ENCODE data around the gene PNMT. TPM values are rescaled to one million over a fixed set of nuclear protein-coding genes. Genes with fewer than 3 reads are reported as not detected.

The PNMT gene
- total RNA-seq, 1 experiment from 2014 or later, result 1.4 TPM

DNA sequence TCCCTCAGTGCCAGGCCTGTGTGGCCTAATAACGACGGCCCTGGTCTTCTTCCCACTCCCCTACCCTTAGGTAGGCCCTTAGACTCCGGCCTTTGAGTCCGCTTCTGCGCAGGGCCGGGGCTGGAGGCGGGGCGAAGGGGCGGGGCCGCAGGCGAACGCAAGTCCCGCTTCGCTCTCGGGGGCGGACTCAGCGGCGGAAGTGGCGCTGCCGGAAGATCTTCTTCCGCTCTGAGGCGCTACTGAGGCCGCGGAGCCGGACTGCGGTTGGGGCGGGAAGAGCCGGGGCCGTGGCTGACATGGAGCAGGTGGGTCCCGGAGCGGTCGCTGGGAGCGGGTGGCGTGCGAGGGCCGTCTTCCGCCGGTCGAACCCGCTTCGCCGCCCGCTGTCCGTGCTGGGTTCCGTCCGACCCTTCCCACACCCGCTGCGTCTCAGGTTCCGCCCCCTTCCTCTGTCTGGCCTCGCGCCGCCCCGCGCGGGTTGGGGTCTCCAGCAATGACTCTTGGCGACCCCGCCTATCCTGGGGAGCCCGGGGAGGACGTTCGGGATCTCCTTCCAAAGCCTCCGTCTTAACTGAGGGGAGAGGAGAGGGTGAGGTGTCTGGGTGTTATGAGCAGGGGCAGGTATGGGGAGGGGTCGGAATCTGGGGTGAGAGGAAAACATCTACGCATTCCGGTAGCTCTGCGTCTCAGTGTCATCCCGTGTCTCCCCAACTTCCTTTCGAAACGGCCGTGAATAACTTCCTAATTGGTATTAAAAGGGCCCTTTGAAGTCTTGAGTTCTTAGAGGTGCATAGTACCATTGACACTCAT is 31.1 kb upstream of the PNMT start, which contains the start of gene STARD3:
Gene STARD3 (plus strand): TSS at position 218 of the 810 bp plus-strand sequence. CDS start 16,388 bp downstream, outside the sequence.
- H3K9ac ChIP-seq (ENCODE audit: low read length), result peak within 1 kb of the TSS; percentile 90

GRCh38 chr17:39638317-39638716 is 29.9 kb upstream of the PNMT start:
- intact Hi-C loops (cut with micrococcal nuclease), result no loop called here
- Histone ChIP-seq H4K20me1 (ENCODE audit: low read length) (no peaks in the 10 kb centered on the region), H2AFZ (ENCODE audit: low read length) (no peak overlapping the region), H3K9me3 (ENCODE audit: low read length) (no peaks in the 10 kb centered on the region), H3F3A (ENCODE audit: low read length, unreplicated experiment) (no peaks in the 10 kb centered on the region), H3K4me2 (ENCODE audit: low read length) (peak overlapping the region; percentile 96), H3K79me2 (ENCODE audit: low read length) (peaks cover 60% of the 10 kb centered on the region), H3K4me3 (ENCODE audit: low read length) (peak overlapping the region; percentile 94), H3K36me3 (ENCODE audit: low read depth, low read length) (no peaks in the 10 kb centered on the region), H3K4me1 (ENCODE audit: insufficient read depth, low read length) (peaks cover 19% of the 10 kb centered on the region), H3K27ac (ENCODE audit: low read length) (no peak overlapping the region), H3K9ac (ENCODE audit: low read length) (peak overlapping the region; percentile 90; the same call in 1 of the 2 replicates), H3K9me2 (replicated peaks; ENCODE audit: low read length) (no peaks in the 10 kb centered on the region), H3K27me3 (ENCODE audit: low read length) (no peaks in the 10 kb centered on the region)
- ChIA-PET POLR2A (ENCODE audit: unreplicated experiment) (no interaction called here), CTCF (no interaction called here)
- no peak for DNase-seq
- BruUV-seq (replicated peaks), result no TSS peak
- no peak for TF ChIP-seq EZH2phosphoT487 (IDR thresholded peaks at IDR 0.05; ENCODE audit: borderline replicate concordance, low read length)
- no peak for TF ChIP-seq EZH2 (IDR thresholded peaks at IDR 0.05; ENCODE audit: low read length, unreplicated experiment)
- TF ChIP-seq CTCF (conservative IDR thresholded peaks at IDR 0.05; ENCODE audit: low read depth, low read length), result no peak
- no peak for ATAC-seq

More for the DNA sequence above, 31.1 kb upstream of the PNMT start, which contains the start of gene STARD3:
- Histone ChIP-seq H3K9me3 (ENCODE audit: low read length) (no peaks in the 10 kb centered on the region), H2AFZ (ENCODE audit: low read length) (peak within 1 kb of the TSS; percentile 83), H3F3A (ENCODE audit: low read length, unreplicated experiment) (no peaks in the 10 kb centered on the region), H4K20me1 (ENCODE audit: low read length) (no peaks in the 10 kb centered on the region), H3K4me1 (ENCODE audit: insufficient read depth, low read length) (peaks cover 21% of the 10 kb centered on the region), H3K27ac (ENCODE audit: low read length) (peak within 1 kb of the TSS; percentile 64), H3K4me2 (ENCODE audit: low read length) (peak within 1 kb of the TSS; percentile 96), H3K79me2 (ENCODE audit: low read length) (peaks cover 49% of the 10 kb centered on the region), H3K27me3 (ENCODE audit: low read length) (no peaks in the 10 kb centered on the region), H3K36me3 (ENCODE audit: low read depth, low read length) (no peaks in the 10 kb centered on the region), H3K4me3 (ENCODE audit: low read length) (peak within 1 kb of the TSS; percentile 94), H3K9me2 (replicated peaks; ENCODE audit: low read length) (no peaks in the 10 kb centered on the region)
- ATAC-seq (peak; percentile 91), DNase-seq (peak; percentile 73)
- no TSS peak for BruUV-seq (replicated peaks)
- intact Hi-C loops (cut with micrococcal nuclease), result no loop called here
- POLR2A ChIA-PET (ENCODE audit: unreplicated experiment), result interaction anchor here (0.7 kb wide), 1 partner anchor 186 kb away, joined by 3 read pairs; the partner anchor contains the start of gene MED1
- CTCF ChIA-PET, result no interaction called here
- TF ChIP-seq CTCF (conservative IDR thresholded peaks at IDR 0.05; ENCODE audit: low read depth, low read length) (no peak), EZH2 (IDR thresholded peaks at IDR 0.05; ENCODE audit: low read length, unreplicated experiment) (no peak), EZH2phosphoT487 (IDR thresholded peaks at IDR 0.05; ENCODE audit: borderline replicate concordance, low read length) (no peak)

- H3F3A ChIP-seq (ENCODE audit: low read length, unreplicated experiment), result no peaks in the 10 kb centered on the region
- ChIA-PET POLR2A (ENCODE audit: unreplicated experiment) (no interaction called here), CTCF (no interaction called here)
- TF ChIP-seq EZH2phosphoT487 (IDR thresholded peaks at IDR 0.05; ENCODE audit: borderline replicate concordance, low read length), result no peak
- no peak for TF ChIP-seq CTCF (conservative IDR thresholded peaks at IDR 0.05; ENCODE audit: low read depth, low read length)
- TF ChIP-seq EZH2 (IDR thresholded peaks at IDR 0.05; ENCODE audit: low read length, unreplicated experiment), result no peak
- peaks cover 19% of the 10 kb centered on the region for H3K4me1 ChIP-seq (ENCODE audit: insufficient read depth, low read length)
- ATAC-seq, result no peak
- no peaks in the 10 kb centered on the region for H3K9me3 ChIP-seq (ENCODE audit: low read length)
- intact Hi-C loops (cut with micrococcal nuclease), result no loop called here
- no peaks in the 10 kb centered on the region for H3K27me3 ChIP-seq (ENCODE audit: low read length)
- no peaks in the 10 kb centered on the region for H4K20me1 ChIP-seq (ENCODE audit: low read length)
- no peak overlapping the region for H2AFZ ChIP-seq (ENCODE audit: low read length)
- BruUV-seq (replicated peaks), result no TSS peak
- no peak overlapping the region for H3K27ac ChIP-seq (ENCODE audit: low read length)
- no peak overlapping the region for H3K9ac ChIP-seq (ENCODE audit: low read length)
- H3K79me2 ChIP-seq (ENCODE audit: low read length), result peaks cover 68% of the 10 kb centered on the region
- no peak overlapping the region for H3K4me3 ChIP-seq (ENCODE audit: low read length)
- no peaks in the 10 kb centered on the region for H3K9me2 ChIP-seq (replicated peaks; ENCODE audit: low read length)
- DNase-seq, result no peak
- H3K36me3 ChIP-seq (ENCODE audit: low read depth, low read length), result no peaks in the 10 kb centered on the region
- no peak overlapping the region for H3K4me2 ChIP-seq (ENCODE audit: low read length)
These were observed 29.2 kb upstream of the PNMT start for GRCh38 chr17:39639043-39639442.
